ENCODE measurements around the gene PLEK.
"Not testable (repeated sequence)": the region's sequence is repeated elsewhere in the genome, so short reads cannot be mapped to it uniquely, and the experiment has no call there.

Gene PLEK

DNA sequence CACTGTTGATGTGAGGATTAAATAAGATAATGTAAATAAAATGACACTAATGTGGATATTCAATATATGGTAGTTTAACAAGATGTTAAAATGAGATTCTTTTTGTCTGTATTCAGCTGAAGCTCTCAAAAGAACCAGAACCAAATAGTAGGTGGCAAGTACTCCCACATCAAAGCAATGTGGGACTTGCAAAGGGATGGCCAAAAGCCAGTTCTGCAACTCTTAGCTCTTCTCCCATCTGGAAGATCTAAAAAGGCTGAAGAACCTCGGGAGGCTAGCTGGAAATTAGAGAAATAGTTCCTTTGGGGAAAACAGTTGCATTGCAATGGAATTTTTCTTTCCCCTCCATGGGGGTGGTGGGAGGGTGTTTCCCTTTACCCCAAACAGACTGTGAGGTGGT lies 53.3 kb downstream of the PLEK start:
- no peak for DNase-seq

- DNase-seq, result no peak
These were observed 53.8 kb downstream of the PLEK start for GRCh38 chr2:68418855-68419254.

DNA sequence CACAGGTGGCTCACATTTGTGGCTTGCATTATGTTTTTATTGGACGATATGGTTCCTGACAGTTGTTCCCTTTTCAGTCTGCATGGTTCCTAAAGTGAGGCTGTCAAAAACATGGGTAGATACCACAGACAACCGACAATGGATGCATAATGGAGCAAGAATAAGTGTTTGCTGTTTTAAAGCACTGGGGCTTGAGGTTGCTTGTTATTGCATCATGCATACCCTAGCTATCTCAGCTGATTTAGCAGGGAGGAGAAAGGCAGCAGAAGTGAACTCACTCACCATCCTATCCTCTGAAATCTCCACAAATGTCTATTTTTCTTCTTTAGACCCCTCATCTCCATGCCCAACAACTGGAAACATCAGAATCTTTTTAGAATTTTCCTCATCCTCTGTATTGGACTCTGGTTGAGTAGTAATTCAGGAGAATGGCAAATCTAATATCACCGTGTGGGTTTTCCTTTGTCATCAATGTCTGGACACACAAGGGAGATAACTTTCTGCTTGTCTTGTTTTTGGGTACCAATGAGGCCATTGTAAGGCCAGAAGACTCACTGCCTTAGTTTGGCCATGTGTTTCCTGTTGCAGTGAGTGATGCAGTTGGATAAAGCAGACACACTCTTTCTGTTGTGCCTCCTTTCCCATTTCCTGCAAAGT lies 55.3 kb downstream of the PLEK start:
- no peak for DNase-seq

DNA sequence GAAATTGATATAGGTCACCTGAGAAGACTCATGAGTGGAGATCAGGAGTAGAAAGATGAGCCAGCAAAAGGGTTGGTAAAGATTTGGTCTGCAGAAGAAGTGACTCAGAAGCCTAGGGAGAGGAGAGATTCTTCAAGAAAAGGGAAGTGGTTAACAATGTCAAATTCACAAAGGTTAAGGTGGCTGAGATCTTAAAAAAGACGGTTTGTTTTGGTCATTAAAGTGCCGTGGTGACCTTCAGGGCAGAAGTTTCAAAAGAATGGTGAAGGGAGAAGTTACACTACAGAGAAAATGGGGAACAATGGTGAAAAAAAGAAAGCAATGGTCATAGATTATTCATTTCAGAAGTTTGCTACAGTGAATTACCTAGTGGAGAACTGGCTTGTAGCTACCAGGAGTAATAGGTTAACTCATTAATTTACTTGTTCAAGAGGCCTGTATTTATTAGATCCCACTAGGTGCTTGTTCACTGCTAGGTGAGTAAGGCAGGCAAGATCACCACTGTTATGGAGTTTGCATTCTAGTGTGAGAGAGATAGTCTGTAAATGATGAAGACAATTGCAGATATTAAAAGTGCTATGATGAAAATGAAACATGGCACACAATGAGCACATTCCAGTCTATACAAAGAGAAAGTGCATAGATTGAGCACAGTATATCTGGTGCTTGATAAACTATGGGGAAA lies 59.0 kb downstream of the PLEK start:
- DNase-seq, result no peak

GRCh38 chr2:68425503-68425902 lies 60.4 kb downstream of the PLEK start:
- no peak for DNase-seq

GRCh38 chr2:68426446-68426845 lies 61.4 kb downstream of the PLEK start:
- no peak for DNase-seq

DNA sequence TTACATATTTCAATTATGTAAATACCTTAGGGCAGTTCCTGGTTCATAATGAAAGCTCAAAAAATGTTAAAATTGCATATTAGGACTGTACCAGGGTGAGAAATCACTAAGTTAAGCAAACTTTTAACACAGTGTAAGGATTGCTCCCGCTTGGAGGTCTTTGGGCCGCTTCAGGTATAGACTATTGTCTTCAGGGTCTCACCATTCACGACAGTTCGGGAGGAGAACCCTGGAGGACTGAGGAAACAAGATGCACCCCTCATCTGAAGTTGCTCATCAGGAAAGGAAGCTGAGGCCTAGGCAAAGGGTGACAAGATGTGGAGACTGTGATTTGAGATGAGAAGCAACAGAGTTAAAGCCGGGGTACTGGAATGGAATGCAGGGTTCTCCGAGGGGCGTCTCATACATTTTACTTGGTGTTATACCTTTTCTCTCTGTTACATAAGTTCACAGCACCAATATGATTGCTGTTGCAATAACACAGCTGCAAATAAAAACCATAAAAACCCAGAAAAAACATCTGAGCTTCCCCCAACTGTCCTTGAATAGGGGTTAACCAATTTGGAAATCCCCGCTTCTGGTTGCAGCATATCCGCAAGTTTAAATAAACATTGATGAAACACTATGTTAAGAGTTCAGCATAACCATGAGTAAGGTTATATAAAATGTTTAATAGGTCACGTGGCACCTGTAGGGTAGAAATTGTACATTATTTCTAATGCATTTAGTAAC lies 61.9 kb downstream of the PLEK start:
- DNase-seq, result no peak

GRCh38 chr2:68428126-68428525 lies 63.0 kb downstream of the PLEK start:
- DNase-seq, result no peak

DNA sequence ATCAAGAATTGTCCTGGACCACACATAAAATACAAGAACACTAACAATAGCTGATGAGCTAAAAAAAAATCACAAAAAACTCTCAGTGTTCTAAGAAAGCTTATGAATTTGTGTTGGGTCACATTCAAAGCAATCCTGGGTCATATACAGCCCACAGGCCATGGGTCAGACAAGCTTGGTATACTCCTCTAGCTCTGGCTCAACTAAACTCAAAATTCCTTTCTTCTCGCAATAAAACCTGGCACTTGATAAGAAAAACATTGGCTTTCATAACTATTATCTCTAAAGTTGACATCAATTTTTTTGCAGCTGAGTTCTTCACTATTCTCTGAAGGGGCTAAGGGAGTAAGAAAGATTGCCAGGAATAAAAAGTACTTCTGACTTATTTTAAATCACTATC lies 63.7 kb downstream of the PLEK start:
- DNase-seq, result no peak

DNA sequence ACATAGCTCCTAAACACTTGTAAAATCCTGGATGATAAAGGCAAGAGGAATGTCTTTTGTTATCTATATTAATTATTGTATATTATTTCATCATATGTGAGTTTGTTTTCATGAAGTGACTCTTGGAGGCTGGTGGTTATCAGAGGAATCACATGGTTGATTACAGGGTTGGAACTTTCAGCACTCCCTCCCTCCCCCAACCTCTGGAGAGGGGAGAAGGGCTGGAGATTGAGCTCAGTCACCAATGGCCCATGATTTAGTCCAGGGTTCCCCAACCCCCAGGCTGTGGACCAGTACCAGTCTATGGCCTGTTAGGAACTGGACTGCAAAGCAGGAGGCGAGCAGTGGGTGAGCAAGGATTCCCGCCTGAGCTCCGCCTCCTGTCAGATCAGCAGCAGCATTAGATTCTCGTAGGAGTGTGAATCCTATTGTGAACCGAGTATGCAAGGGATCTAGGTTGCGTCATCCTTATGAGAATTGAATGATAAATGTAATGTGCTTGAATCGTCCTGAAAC lies 64.3 kb downstream of the PLEK start:
- no peak for DNase-seq

DNA sequence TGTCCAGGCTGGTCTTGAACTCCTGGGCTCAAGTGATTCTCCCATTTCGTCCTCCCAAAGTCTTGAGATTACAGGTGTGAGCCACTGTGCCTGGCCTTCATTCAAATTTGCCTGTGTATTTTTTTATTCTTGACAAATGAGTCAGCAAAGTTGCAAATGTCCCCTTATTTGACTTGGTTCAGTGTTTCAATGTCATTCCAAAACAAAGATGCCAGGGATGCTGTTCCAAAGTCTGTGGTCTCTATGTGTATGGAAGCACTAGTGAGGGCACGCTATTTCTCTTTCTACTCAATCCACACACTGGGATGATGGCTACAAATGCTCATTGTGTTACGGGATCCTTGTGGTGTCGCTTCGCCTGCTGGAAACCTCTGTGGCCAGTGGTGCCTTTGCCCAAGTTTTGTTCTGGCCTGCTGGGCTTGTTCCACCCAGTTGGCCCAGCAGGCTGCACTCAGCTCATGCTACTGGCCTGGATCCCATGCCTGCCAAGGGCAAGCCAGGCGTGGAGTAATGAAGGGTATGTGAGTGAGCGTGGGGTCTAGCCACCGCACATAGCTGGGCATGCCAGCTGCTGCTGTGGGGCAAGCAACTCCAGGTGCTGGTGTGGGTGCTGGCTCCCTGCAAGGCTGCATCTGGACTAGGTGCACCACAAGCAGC lies 66.4 kb downstream of the PLEK start:
- DNase-seq, result no peak

DNA sequence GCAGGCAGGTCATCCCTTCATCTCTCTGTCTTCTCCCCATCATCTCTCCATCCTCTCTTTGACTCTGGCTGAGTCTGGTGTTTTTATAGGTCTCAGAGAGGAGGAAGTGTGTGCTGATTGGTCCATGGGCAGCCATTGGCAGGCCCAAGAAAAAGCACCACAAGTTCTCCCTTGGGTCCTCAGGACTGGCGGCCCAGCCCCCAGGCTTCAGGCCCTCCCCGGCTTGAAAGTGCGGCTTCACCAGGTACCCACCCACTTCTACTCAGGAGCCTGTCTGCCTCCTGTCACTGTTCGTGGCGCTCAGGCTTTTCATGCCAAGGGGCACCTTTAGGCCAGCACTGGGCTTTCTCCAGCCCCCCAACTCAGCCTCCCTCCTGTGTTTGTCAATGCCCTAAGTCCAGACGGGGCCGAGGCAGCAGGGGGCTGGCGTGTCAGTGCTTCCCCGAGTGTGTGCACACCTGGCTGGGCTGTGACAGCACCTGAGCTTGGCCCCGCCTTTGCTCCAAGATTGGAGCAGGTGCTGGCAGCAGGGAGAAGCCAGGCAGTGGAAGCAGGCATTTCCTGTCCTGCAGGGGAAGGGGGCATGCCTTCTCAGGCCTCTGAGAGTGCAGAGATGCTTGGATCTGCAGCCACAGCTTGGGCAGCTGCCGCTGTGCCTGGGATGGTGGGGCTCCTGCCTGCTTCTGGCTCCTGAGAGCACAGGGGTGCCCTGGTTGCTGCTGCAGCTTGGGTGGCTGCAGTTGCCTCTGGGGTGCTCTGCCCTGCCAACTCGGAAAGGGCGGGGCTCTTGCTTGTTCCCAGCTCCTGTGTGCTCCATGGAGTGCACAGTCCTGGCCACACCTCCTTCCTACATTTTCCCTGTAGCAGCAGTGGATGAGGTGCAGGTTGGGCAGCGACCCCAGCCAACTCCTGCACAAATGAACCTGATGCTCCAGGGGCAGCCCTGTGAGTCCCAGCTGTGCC lies 67.9 kb downstream of the PLEK start:
- no peak for DNase-seq

- DNase-seq, result no peak
These were observed 69.9 kb downstream of the PLEK start for GRCh38 chr2:68434981-68435380.

DNA sequence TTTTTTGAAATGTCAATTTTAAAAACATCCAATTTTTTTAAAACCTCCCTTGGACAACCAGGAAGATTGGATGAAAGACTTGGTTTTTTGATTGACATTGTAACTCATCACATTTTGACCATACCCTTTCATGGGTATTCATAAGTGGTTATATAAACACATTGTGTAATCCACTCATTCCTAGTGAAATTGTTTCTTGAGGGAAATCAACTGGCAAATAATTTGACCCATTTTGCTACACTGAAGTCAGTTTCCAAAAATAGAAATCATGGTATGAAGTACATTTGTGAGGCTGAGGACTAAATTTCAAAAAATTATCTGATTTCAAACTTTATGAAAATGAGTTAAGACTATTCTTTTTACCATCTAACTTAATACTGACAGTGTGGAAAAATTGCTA lies 70.5 kb downstream of the PLEK start:
- DNase-seq, result no peak

GRCh38 chr2:68436270-68436669 lies 71.2 kb downstream of the PLEK start:
- DNase-seq, result no peak

GRCh38 chr2:68438455-68439303 lies 73.6 kb downstream of the PLEK start:
- DNase-seq, result no peak

DNA sequence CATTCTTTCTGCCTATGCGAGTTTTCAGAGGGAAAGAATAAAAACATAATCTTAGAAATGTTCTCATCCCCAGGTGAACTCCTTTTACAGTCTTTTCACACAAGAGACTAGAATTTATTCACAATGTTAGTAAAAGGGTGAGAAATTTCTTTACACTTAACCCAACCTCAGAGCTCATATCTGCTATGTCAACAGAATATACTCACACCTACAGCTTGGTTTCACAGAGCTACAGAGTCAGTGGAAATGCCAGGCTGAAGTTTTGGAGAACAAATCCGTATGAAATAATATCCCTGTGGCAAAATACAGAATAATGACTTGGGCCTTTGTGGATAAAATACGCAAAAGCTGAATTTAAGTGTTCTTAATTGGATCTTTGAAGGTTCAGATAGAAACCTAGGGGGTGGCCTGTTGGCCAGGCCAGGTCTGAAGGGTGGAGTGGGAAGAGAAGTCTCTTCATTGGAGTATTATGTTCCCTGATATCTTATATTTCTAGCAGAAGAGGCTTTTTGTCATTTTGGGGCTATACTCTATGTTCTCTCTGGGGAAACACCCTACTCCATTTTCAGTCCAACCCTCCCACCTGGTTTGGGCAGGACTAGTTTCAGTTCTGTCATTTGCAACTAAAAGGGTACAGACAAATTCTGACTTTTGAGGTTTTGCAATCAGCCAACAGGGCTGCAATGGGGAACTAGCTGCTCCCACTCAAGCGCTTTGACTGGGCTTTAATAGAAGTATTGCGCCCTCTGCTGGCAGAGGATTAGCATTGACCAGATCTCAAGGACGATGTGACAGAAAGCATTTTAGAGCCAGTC lies 76.3 kb downstream of the PLEK start:
- peak in 1 of 2 experiments; percentile 84 for DNase-seq

GRCh38 chr2:68441994-68442322 lies 76.9 kb downstream of the PLEK start:
- no peak for DNase-seq

- not testable (repeated sequence) for DNase-seq
These were observed 81.3 kb downstream of the PLEK start for GRCh38 chr2:68446425-68446824.

All from cerebellar nuclear complex (tissue), 1 donor.